Measurements from ENCODE around the gene LGALS3BP.
A peak's percentile ranks its signal among the peaks of the same experiment; 100 is the strongest.

Gene LGALS3BP

GRCh38 chr17:78934681-78935418 lies 44.9 kb downstream of the LGALS3BP start:
- no peak for DNase-seq

GRCh38 chr17:78933959-78934568 lies 45.7 kb downstream of the LGALS3BP start:
- DNase-seq, result no peak

GRCh38 chr17:78933025-78933958 lies 46.4 kb downstream of the LGALS3BP start:
- peak; percentile 83 for DNase-seq

GRCh38 chr17:78929908-78930775 lies 49.6 kb downstream of the LGALS3BP start:
- DNase-seq, result no peak

- DNase-seq, result no peak
These were observed 53.8 kb downstream of the LGALS3BP start for GRCh38 chr17:78925662-78926555.

- peak; percentile 81 for DNase-seq
These were observed 54.5 kb downstream of the LGALS3BP start, which contains the start of gene TIMP2 for GRCh38 chr17:78925234-78925633. Gene TIMP2, minus strand, starts transcription at chr17:78925387. Its CDS starts 299 bp downstream, at chr17:78925088.

- no peak for DNase-seq
These were observed 55.1 kb downstream of the LGALS3BP start for GRCh38 chr17:78924481-78925151.

- peak; percentile 70 for DNase-seq
These were observed 55.9 kb downstream of the LGALS3BP start for GRCh38 chr17:78923660-78924453.

GRCh38 chr17:78922816-78923498 lies 56.8 kb downstream of the LGALS3BP start:
- DNase-seq, result no peak

- DNase-seq, result no peak
These were observed 58.2 kb downstream of the LGALS3BP start for GRCh38 chr17:78921437-78921971.

All from 8988T (cell line).